WTC11 (cell line): ENCODE results near the gene STX18.

Source experiments
- ATF3 ChIP-seq: sonication (generic); formaldehyde crosslinking; conservative IDR thresholded peaks from 2 replicates; pipeline ENCODE4 v1.8.1; 2022; ENCODE audit warnings: mild to moderate bottlenecking, missing genetic modification reagents
- CTCF ChIP-seq: fragments of 200-600 bp; IDR thresholded peaks from 2 replicates; pipeline ENCODE4 v1.8.0; 2022; ENCODE audit warnings: antibody characterized with exemption
- MXD4 ChIP-seq: fragments of 250-450 bp; sonication (Bioruptor Pico); IDR thresholded peaks from 2 replicates; pipeline ENCODE4 v1.8.0; 2021; ENCODE audit warnings: mild to moderate bottlenecking, moderate library complexity, borderline replicate concordance
- TP53 ChIP-seq: sonication (generic); formaldehyde crosslinking; IDR thresholded peaks from 2 replicates; pipeline ENCODE4 v1.8.1; 2023; ENCODE audit warnings: mild to moderate bottlenecking, missing genetic modification reagents
- ZNF512 ChIP-seq: sonication (generic); formaldehyde crosslinking; IDR thresholded peaks from 2 replicates; pipeline ENCODE4 v1.8.1; 2022; ENCODE audit warnings: missing genetic modification reagents, borderline replicate concordance

- no peak for TF ChIP-seq TP53 (CRISPR knock-in tag)
- TF ChIP-seq MXD4: no peak
- no peak for TF ChIP-seq CTCF
- TF ChIP-seq ATF3 (CRISPR knock-in tag): no peak
- TF ChIP-seq ZNF512 (CRISPR knock-in tag): no peak
These were observed 18.8 kb upstream of the STX18 start for GRCh38 chr4:4560642-4561041.
